Thyroid gland (tissue), 4 donors: Measurements from ENCODE around the gene BDNF.

Experiments used
- POLR2A ChIP-seq, 2 donors: fragments of 450-650 bp; IDR thresholded peaks; one replicate each; pipeline ENCODE4 v1.6.1; 2017; ENCODE audit warnings: antibody characterized with exemption in 2 of 2, mild to moderate bottlenecking in 2 of 2, moderate library complexity in 1 of 2
- TF ChIP-seq, protein P1 (sequence below), 6 experiments: fragments of 200-600 bp in 3 of 6; fragments of 450-650 bp in 3 of 6; sonication (generic) in 3 of 6; IDR thresholded peaks; one replicate each; pipeline ENCODE4 v1.5.1; 2016 to 2019; ENCODE audit warnings: antibody characterized with exemption in 6 of 6, mild to moderate bottlenecking in 2 of 6, inconsistent platforms in 1 of 6, moderate library complexity in 1 of 6

DNA sequence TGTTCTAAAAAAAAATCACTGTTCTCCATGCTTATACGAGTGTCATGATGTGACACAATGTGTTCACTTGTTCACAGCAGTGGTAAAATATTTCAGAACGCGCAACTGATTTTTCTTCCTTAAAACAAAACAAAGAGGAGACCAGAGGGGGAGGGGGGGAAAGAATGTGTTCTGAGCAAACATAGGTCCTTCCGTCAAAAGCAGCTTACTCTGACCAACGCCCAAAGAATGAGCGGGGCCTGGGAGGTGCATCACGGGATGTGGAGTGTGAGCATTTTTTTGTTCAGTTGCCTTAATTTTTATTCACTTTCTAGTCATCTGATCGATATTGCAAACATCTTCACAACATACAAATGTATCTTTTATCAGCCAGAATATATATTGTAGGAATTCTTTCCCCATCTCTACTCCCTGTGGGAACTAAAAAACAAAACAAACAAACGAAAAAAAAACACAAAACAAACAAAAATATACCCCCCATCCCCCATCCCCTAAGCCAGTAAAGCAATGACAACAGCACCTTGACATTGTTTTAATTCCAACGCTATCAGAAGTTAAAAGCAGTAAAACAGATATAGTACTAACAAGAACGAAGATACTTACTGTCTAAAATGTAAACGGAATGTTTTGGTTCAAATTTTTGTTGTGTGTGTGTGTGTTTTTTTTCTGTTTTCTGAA lies 43.3 kb downstream of the BDNF start:
- no peak for TF ChIP-seq POLR2A (IDR thresholded peaks at IDR 0.05)
- TF ChIP-seq, protein P1, sequence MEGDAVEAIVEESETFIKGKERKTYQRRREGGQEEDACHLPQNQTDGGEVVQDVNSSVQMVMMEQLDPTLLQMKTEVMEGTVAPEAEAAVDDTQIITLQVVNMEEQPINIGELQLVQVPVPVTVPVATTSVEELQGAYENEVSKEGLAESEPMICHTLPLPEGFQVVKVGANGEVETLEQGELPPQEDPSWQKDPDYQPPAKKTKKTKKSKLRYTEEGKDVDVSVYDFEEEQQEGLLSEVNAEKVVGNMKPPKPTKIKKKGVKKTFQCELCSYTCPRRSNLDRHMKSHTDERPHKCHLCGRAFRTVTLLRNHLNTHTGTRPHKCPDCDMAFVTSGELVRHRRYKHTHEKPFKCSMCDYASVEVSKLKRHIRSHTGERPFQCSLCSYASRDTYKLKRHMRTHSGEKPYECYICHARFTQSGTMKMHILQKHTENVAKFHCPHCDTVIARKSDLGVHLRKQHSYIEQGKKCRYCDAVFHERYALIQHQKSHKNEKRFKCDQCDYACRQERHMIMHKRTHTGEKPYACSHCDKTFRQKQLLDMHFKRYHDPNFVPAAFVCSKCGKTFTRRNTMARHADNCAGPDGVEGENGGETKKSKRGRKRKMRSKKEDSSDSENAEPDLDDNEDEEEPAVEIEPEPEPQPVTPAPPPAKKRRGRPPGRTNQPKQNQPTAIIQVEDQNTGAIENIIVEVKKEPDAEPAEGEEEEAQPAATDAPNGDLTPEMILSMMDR (IDR thresholded peaks at IDR 0.05), result no peak
